H1 (cell line): Measurements from ENCODE around the gene CUZD1. TPM values are rescaled to one million over a fixed set of nuclear protein-coding genes. Genes with fewer than 3 reads are reported as not detected.

Source experiments
- CTCF ChIA-PET: fragments of 300-600 bp; sonication (Branson Sonifier 250); formaldehyde crosslinking; loops from one replicate; lab custom pipeline; 2021; ENCODE audit not compliant: partially characterized antibody; lab: Charles Lee
- POLR2A ChIA-PET: fragments of 300-600 bp; sonication (Branson Sonifier 250); formaldehyde crosslinking; loops from one replicate; lab custom pipeline; 2021; ENCODE audit warnings: inconsistent platforms; ENCODE audit not compliant: partially characterized antibody; lab: Charles Lee
- DNase-seq, 2 experiments: peaks; one replicate each; pipeline versions ENCODE4 v3.0.0 to v3.0.0-alpha.2; 2010 to 2022; ENCODE audit warnings: low spot score in 2 of 2, low read depth in 1 of 2, mixed read lengths in 1 of 2
- FAIRE-seq: peaks from 2 replicates; lab custom pipeline; 2011; peaks lifted over from hg19 to GRCh38; lab: Jason Lieb, UNC
- H2AFZ ChIP-seq: 2 replicates; pipeline ENCODE4 v1.8.1; 2012; ENCODE audit warnings: low read length, inconsistent platforms
- H2AK5ac ChIP-seq: 2 replicates; pipeline ENCODE4 v1.6.1; 2013; ENCODE audit warnings: low read depth, low read length
- H2BK120ac ChIP-seq: replicated peaks from 2 replicates; pipeline ENCODE3; 2013; ENCODE audit warnings: low read depth, low read length, inconsistent platforms
- H2BK12ac ChIP-seq: 2 replicates; pipeline ENCODE4 v1.6.1; 2013; ENCODE audit warnings: low read depth, low read length
- H2BK15ac ChIP-seq: 2 replicates; pipeline ENCODE4 v1.6.1; 2013; ENCODE audit warnings: low read length
- H2BK20ac ChIP-seq: 2 replicates; pipeline ENCODE4 v1.6.1; 2013; ENCODE audit warnings: low read length
- H2BK5ac ChIP-seq: 2 replicates; pipeline ENCODE4 v1.6.1; 2013; ENCODE audit warnings: low read depth, low read length
- H3K14ac ChIP-seq: 2 replicates; pipeline ENCODE4 v1.6.1; 2013; ENCODE audit warnings: inconsistent platforms; ENCODE audit not compliant: insufficient read length
- H3K18ac ChIP-seq: 2 replicates; pipeline ENCODE4 v1.6.1; 2013; ENCODE audit warnings: low read length; ENCODE audit errors: extremely low read depth
- H3K23ac ChIP-seq: 2 replicates; pipeline ENCODE4 v1.6.1; 2013; ENCODE audit warnings: inconsistent platforms; ENCODE audit not compliant: insufficient read length
- H3K23me2 ChIP-seq: 2 replicates; pipeline ENCODE4 v1.6.1; 2013; ENCODE audit warnings: low read depth, low read length
- H3K27ac ChIP-seq: 2 replicates; pipeline ENCODE4 v1.6.1; 2011; ENCODE audit warnings: low read depth, low read length, inconsistent platforms
- H3K27me3 ChIP-seq, 4 experiments: replicated peaks in 1 of 4; 1 replicate in 1 of 4; 2 replicates in 3 of 4; pipeline versions ENCODE4 v1.6.1 to v1.8.1; 2011 to 2013; ENCODE audit warnings: low read length in 3 of 4, mild to moderate bottlenecking in 3 of 4, inconsistent platforms in 2 of 4, mixed read lengths in 2 of 4, moderate library complexity in 1 of 4; ENCODE audit not compliant: control insufficient read depth in 3 of 4, insufficient read depth in 3 of 4; ENCODE audit errors: extremely low read depth in 1 of 4
- H3K36me3 ChIP-seq, 4 experiments: 2 replicates each; pipeline versions ENCODE4 v1.6.1 to v1.8.1; 2011 to 2013; ENCODE audit warnings: mild to moderate bottlenecking in 4 of 4, low read length in 3 of 4, moderate library complexity in 2 of 4, control low read depth in 1 of 4, inconsistent platforms in 1 of 4; ENCODE audit not compliant: insufficient read depth in 4 of 4, control insufficient read depth in 2 of 4
- H3K4ac ChIP-seq: replicated peaks from 2 replicates; pipeline ENCODE3; 2013; ENCODE audit warnings: low read length, low read depth, mixed read lengths, inconsistent platforms; ENCODE audit not compliant: insufficient read length
- H3K4me1 ChIP-seq, 4 experiments: replicated peaks in 1 of 4; 1 replicate in 1 of 4; 2 replicates in 3 of 4; pipeline versions ENCODE4 v1.6.1 to v1.8.1; 2011 to 2013; ENCODE audit warnings: low read length in 3 of 4, inconsistent platforms in 2 of 4, mixed read lengths in 1 of 4; ENCODE audit not compliant: insufficient read depth in 4 of 4, control insufficient read depth in 3 of 4
- H3K4me2 ChIP-seq, 2 experiments: 2 replicates each; pipeline versions ENCODE4 v1.6.1 to v1.8.1; 2011 to 2013; ENCODE audit warnings: low read depth in 2 of 2, low read length in 2 of 2, control low read depth in 1 of 2, inconsistent platforms in 1 of 2, mild to moderate bottlenecking in 1 of 2; ENCODE audit not compliant: insufficient read depth in 1 of 2
- H3K4me3 ChIP-seq, 4 experiments: fragments of 200-600, 300-600 bp in 1 of 4; sonication (generic), shearing (Covaris generic), sonication (Bioruptor Twin) in 1 of 4; 2 replicates each; pipeline versions ENCODE4 v1.5.1 to v1.8.1; 2011 to 2016; ENCODE audit warnings: low read length in 4 of 4, low read depth in 3 of 4, control low read depth in 2 of 4, inconsistent platforms in 2 of 4, mild to moderate bottlenecking in 2 of 4, mixed read lengths in 1 of 4, moderate library complexity in 1 of 4; ENCODE audit not compliant: insufficient read depth in 2 of 4; ENCODE audit errors: extremely low read depth in 1 of 4
- H3K56ac ChIP-seq: replicated peaks from 2 replicates; pipeline ENCODE3; 2013; ENCODE audit warnings: low read depth, mild to moderate bottlenecking, mixed read lengths, low read length, inconsistent platforms; ENCODE audit not compliant: insufficient read length
- H3K79me1 ChIP-seq: 2 replicates; pipeline ENCODE4 v1.6.1; 2013; ENCODE audit warnings: low read depth, low read length, control low read depth
- H3K79me2 ChIP-seq, 2 experiments: 2 replicates each; pipeline versions ENCODE4 v1.6.1 to v1.8.1; 2012 to 2013; ENCODE audit warnings: low read length in 2 of 2, mild to moderate bottlenecking in 2 of 2, inconsistent platforms in 1 of 2; ENCODE audit not compliant: insufficient read depth in 2 of 2, control insufficient read depth in 1 of 2
- H3K9ac ChIP-seq, 4 experiments: replicated peaks in 1 of 4; 1 replicate in 1 of 4; 2 replicates in 3 of 4; pipeline versions ENCODE4 v1.6.1 to v1.8.1; 2011 to 2013; ENCODE audit warnings: low read depth in 3 of 4, low read length in 3 of 4, control low read depth in 2 of 4, mild to moderate bottlenecking in 2 of 4, moderate library complexity in 2 of 4, inconsistent platforms in 1 of 4; ENCODE audit errors: extremely low read depth in 1 of 4
- H3K9me3 ChIP-seq, 2 experiments: 2 replicates each; pipeline versions ENCODE4 v1.6.1 to v1.8.1; 2012 to 2013; ENCODE audit warnings: mild to moderate bottlenecking in 2 of 2, moderate library complexity in 2 of 2, control low read depth in 1 of 2, inconsistent platforms in 1 of 2, low read depth in 1 of 2, low read length in 1 of 2, mixed read lengths in 1 of 2; ENCODE audit not compliant: insufficient read depth in 2 of 2
- H4K20me1 ChIP-seq, 2 experiments: replicated peaks in 1 of 2; 2 replicates each; pipeline versions ENCODE3 to v1.8.1; 2011 to 2013; ENCODE audit warnings: inconsistent platforms in 2 of 2, low read length in 2 of 2, mild to moderate bottlenecking in 1 of 2; ENCODE audit not compliant: insufficient read depth in 2 of 2, control insufficient read depth in 1 of 2
- H4K5ac ChIP-seq: 2 replicates; pipeline ENCODE4 v1.6.1; 2013; ENCODE audit warnings: low read length, low read depth, mixed read lengths, inconsistent platforms; ENCODE audit not compliant: insufficient read length
- H4K8ac ChIP-seq: 2 replicates; pipeline ENCODE4 v1.8.0; 2013; ENCODE audit warnings: mild to moderate bottlenecking, moderate library complexity, low read length, inconsistent platforms; ENCODE audit not compliant: insufficient read depth; ENCODE audit errors: extremely low read depth
- H4K91ac ChIP-seq: replicated peaks from 2 replicates; pipeline ENCODE3; 2013; ENCODE audit warnings: low read length, mixed read lengths, inconsistent platforms; ENCODE audit not compliant: insufficient read length
- ATF3 ChIP-seq: IDR thresholded peaks from 2 replicates; pipeline ENCODE4 v1.6.1; 2011; ENCODE audit warnings: low read depth, mild to moderate bottlenecking, low read length; ENCODE audit not compliant: insufficient read depth
- BCL11A ChIP-seq, 2 experiments: IDR thresholded peaks; one replicate each; pipeline ENCODE4 v1.6.1; 2011; ENCODE audit warnings: low read depth in 2 of 2, low read length in 2 of 2, mild to moderate bottlenecking in 2 of 2
- CBX5 ChIP-seq: fragments of 300-800, 300-1000 bp; sonication (generic); IDR thresholded peaks from 2 replicates; pipeline ENCODE4 v1.7.1; 2016; ENCODE audit warnings: antibody characterized with exemption, low read length, low read depth
- EP300 ChIP-seq, 2 experiments: IDR thresholded peaks; 1 replicate in 1 of 2; 2 replicates in 1 of 2; pipeline ENCODE4 v1.6.1; 2011 to 2012; ENCODE audit warnings: low read depth in 2 of 2, low read length in 2 of 2, mild to moderate bottlenecking in 2 of 2, borderline replicate concordance in 1 of 2, inconsistent platforms in 1 of 2, moderate library complexity in 1 of 2
- GTF2F1 ChIP-seq: IDR thresholded peaks from 2 replicates; pipeline ENCODE4 v1.6.1; 2012; ENCODE audit warnings: low read depth, low read length, improper control_type of control experiment, borderline replicate concordance
- HDAC2 ChIP-seq, 2 experiments: fragments of 300-600 bp in 1 of 2; sonication (generic) in 1 of 2; IDR thresholded peaks; 2 replicates each; pipeline ENCODE4 v1.6.1; 2011 to 2012; ENCODE audit warnings: low read depth in 2 of 2, low read length in 2 of 2, mild to moderate bottlenecking in 2 of 2, moderate library complexity in 2 of 2, borderline replicate concordance in 1 of 2, inconsistent platforms in 1 of 2
- JUN ChIP-seq: IDR thresholded peaks from 2 replicates; pipeline ENCODE4 v1.6.1; 2011; ENCODE audit warnings: low read depth, mild to moderate bottlenecking, improper control_type of control experiment, low read length
- KDM1A ChIP-seq: fragments of 200-600, 300-600 bp; sonication (generic); IDR thresholded peaks from 2 replicates; pipeline ENCODE4 v1.7.1; 2016; ENCODE audit warnings: mild to moderate bottlenecking, low read length, borderline replicate concordance
- KDM4A ChIP-seq: IDR thresholded peaks from one replicate; pipeline ENCODE4 v1.7.1; 2012; ENCODE audit warnings: low read depth, mild to moderate bottlenecking, moderate library complexity, low read length, inconsistent platforms; ENCODE audit not compliant: severe bottlenecking
- KDM5A ChIP-seq: fragments of 200-600 bp; IDR thresholded peaks from 2 replicates; pipeline ENCODE4 v1.7.1; 2012; ENCODE audit warnings: mild to moderate bottlenecking, low read length, inconsistent platforms, mixed read lengths
- MAFK ChIP-seq: IDR thresholded peaks from 2 replicates; pipeline ENCODE4 v1.6.1; 2012; ENCODE audit warnings: low read depth, mild to moderate bottlenecking, improper control_type of control experiment, low read length
- POLR2A ChIP-seq, 2 experiments: IDR thresholded peaks; 1 replicate in 1 of 2; 2 replicates in 1 of 2; pipeline ENCODE4 v1.6.1; 2011; ENCODE audit warnings: low read depth in 2 of 2, low read length in 2 of 2, mild to moderate bottlenecking in 2 of 2; ENCODE audit errors: control extremely low read depth in 1 of 2
- TAF7 ChIP-seq: optimal IDR thresholded peaks from 2 replicates; pipeline ENCODE3; 2011; ENCODE audit warnings: low read depth, mild to moderate bottlenecking, inconsistent platforms, low read length, moderate library complexity, borderline replicate concordance
- TBP ChIP-seq: IDR thresholded peaks from 2 replicates; pipeline ENCODE4 v1.6.1; 2011; ENCODE audit warnings: low read depth, low read length, improper control_type of control experiment
- whole genome bisulfite sequencing, 2 experiments: shearing (Covaris generic) in 1 of 2; methylation state at CpG; one replicate each; pipeline versions ENCODE4 v1.1.6 to v1.1.7; 2013 to 2015; ENCODE audit warnings: low lambda C conversion rate in 2 of 2, mixed read lengths in 2 of 2, inconsistent platforms in 1 of 2, low coverage in 1 of 2, missing lambda C conversion rate in 1 of 2; ENCODE audit not compliant: insufficient replicate concordance in 2 of 2, insufficient coverage in 1 of 2, insufficient read length in 1 of 2; ENCODE audit errors: extremely low coverage in 1 of 2, missing lambda C conversion rate in 1 of 2; 5-methylcytosine and 5-hydroxymethylcytosine counted together
- polyA plus RNA-seq, 7 experiments: library from polyadenylated mRNA; depleted of rRNA in 3 of 7; stranded (reverse) in 5 of 7; unstranded in 2 of 7; fragments of >200 nt in 5 of 7; fragments of 200-250 nt in 2 of 7; gene quantifications; 1 replicate in 5 of 7; 2 replicates in 1 of 7; 4 replicates in 1 of 7; pipeline versions ENCODE4 v1.2.1 to v1.2.3, GENCODE V29; 2011 to 2013; ENCODE audit warnings: missing spikeins in 2 of 7, mixed read lengths in 2 of 7
- total RNA-seq: library from RNA; stranded (reverse); fragmentation: NEBNext Ultra II Directional; extraction: Animal tissue kit (Norgen Biotek cat#: 25700); gene quantifications from 2 replicates; pipeline ENCODE4 v1.2.1, GENCODE V29; 2021

CUZD1 gene
- total and polyA plus RNA-seq, 2 of the 8 experiments (the other 6 are each of a cell fraction or from before 2014, with no cell fraction given), result 11.9 to 30.0 TPM

DNA sequence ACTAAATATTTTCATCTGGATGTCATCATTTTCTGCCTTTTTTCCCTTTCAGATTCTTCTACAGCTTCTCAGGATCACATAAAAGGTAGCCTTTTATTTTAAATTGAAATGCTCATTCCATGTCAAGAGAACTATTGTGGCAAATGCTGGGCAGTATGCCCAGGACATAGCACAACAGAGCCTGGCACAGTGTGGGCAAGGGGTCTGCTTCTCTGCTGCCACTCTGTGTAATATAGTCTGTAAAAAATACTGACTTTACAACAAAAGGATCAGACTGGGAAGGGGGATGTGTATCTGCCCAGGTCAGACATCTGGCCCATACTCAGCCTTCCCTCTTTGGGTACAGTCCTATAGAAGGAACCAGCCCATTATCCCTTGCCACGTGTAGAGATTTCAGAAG, 62.7 kb downstream of the CUZD1 start:
- no peaks in the 10 kb centered on the region for H3K79me2 ChIP-seq
- DNase-seq (no peak), FAIRE-seq (no peak)
- no peaks in the 10 kb centered on the region for H4K20me1 ChIP-seq
- no peaks in the 10 kb centered on the region; a peak in 1 of 4 replicates for H3K9me3 ChIP-seq
- no peak overlapping the region for H3K4me3 ChIP-seq
- no peak overlapping the region for H2BK15ac ChIP-seq
- H3K23ac ChIP-seq, result no peak overlapping the region
- H2AFZ ChIP-seq, result no peak overlapping the region
- no peak overlapping the region for H2BK5ac ChIP-seq
- H2AK5ac ChIP-seq, result no peak overlapping the region
- no peak overlapping the region for H4K8ac ChIP-seq
- no peaks in the 10 kb centered on the region for H3K79me1 ChIP-seq
- 0 out of 7 replicates have a peak, but pooled peaks cover 0 to 4% (median 0%) of the 10 kb centered on the region in 4 experiments for H3K27me3 ChIP-seq
- H2BK12ac ChIP-seq, result no peak overlapping the region
- H3K4me1 ChIP-seq, result peaks cover 0 to 2% (median 0%) of the 10 kb centered on the region in 4 experiments; a peak in 1 of 7 replicates
- H3K4ac ChIP-seq, result no peak overlapping the region
- H3K18ac ChIP-seq, result no peak overlapping the region
- H3K14ac ChIP-seq, result no peak overlapping the region
- no peaks in the 10 kb centered on the region for H3K23me2 ChIP-seq
- no peak overlapping the region for H4K5ac ChIP-seq
- no peak overlapping the region for H2BK20ac ChIP-seq
- 75% methylated on average over 1 of the region's 1 CpG; no CpG with 5 or more reads in 1 of the 2 experiments for WGBS, 2 experiments
- no peak overlapping the region for H3K56ac ChIP-seq
- H3K9ac ChIP-seq, result no peak overlapping the region
- ChIA-PET CTCF (interaction anchor here (0.8 kb wide), 1 partner anchor 79 kb away, joined by 3 read pairs; no protein-coding TSS in a partner anchor), POLR2A (no interaction called here)
- no peak overlapping the region for H2BK120ac ChIP-seq
- no peak overlapping the region for H4K91ac ChIP-seq
- H3K36me3 ChIP-seq, result no peaks in the 10 kb centered on the region
- H3K27ac ChIP-seq, result no peak overlapping the region
- no peak overlapping the region for H3K4me2 ChIP-seq
- no peak for TF ChIP-seq POLR2A (IDR thresholded peaks at IDR 0.05; ENCODE audit: control extremely low read depth in 1 of 2, low read depth in 2 of 2, low read length in 2 of 2)
- no peak for TF ChIP-seq JUN
- TF ChIP-seq ATF3, result no peak
- TF ChIP-seq MAFK, result no peak
- TF ChIP-seq TBP, result no peak
- no peak for TF ChIP-seq EP300 (IDR thresholded peaks at IDR 0.05; ENCODE audit: borderline replicate concordance in 1 of 2, low read depth in 2 of 2, low read length in 2 of 2)
- TF ChIP-seq GTF2F1, result no peak
- TF ChIP-seq KDM1A, result no peak
- no peak for TF ChIP-seq KDM5A
- TF ChIP-seq HDAC2 (IDR thresholded peaks at IDR 0.05; ENCODE audit: borderline replicate concordance in 1 of 2, low read depth in 2 of 2, low read length in 2 of 2), result no peak
- no peak for TF ChIP-seq TAF7
- TF ChIP-seq KDM4A, result no peak
- TF ChIP-seq BCL11A (IDR thresholded peaks at IDR 0.05; ENCODE audit: low read depth in 2 of 2, low read length in 2 of 2), result no peak
- TF ChIP-seq CBX5, result no peak
